Measurements from ENCODE around the gene CDC25A. TPM values are rescaled to one million over a fixed set of nuclear protein-coding genes. Genes with fewer than 3 reads are reported as not detected.

Gene CDC25A
- not detected for polyA plus RNA-seq

DNA sequence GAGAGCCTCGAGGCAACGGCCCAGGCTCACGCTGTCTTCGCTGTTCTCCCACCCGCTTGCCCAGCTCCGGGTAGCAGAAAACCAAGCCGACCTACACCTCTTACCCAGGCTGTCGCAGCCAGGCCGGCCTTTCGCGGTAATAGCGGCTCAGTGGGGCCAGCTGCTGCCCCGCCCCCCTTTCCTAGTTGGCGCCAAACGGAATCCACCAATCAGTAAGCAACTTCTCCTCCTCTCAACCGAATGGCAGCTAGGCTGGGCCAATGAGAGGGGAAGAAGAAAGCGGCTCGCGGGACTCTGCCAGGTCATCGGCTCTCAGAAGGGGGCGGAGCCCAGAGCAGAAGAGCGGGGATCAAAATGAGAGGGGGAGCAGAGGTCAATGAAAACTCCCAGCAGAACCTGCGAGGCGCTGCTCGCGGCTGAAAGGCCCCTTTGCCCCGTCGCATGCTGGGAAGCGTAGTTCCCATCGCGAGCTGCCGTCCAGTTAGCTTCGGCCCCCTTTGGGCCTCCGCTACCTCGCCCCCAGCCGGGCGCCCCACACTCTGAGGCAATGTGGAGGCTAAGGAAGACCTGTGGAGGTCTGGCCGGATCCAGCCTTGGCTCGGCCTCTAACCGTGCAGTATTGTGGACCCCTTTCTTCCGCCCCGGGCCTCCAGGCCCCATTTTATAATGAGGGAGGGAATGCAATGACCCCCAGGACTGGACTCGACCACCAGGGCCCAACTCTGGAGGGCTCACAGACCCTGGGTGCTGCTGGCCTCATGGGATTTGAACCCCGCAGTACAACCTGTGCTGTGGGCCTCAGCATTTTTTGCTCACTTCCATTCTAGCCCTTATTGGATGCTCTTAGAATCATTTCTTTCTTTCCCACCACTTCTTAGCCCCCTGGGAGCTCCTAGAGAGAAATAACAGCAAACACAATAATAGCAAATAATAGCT is at the start of gene CDC25A:
TSS of gene CDC25A (minus strand) at position 152 of the 936 bp plus-strand sequence. CDS start 470 bp downstream, outside the sequence.
- Mint-ChIP-seq H3K4me3 (peak within 1 kb of the TSS; percentile 89 to 99 (median 95)), H3K27me3 (peaks cover 10% of the 10 kb centered on the region), H3K4me1 (peaks cover 5 to 19% (median 12%) of the 10 kb centered on the region in 3 donors), H3K27ac (peak within 1 kb of the TSS; percentile 48 to 76 (median 64)), H3K9me3 (no peaks in the 10 kb centered on the region), H3K36me3 (no peaks in the 10 kb centered on the region)

DNA sequence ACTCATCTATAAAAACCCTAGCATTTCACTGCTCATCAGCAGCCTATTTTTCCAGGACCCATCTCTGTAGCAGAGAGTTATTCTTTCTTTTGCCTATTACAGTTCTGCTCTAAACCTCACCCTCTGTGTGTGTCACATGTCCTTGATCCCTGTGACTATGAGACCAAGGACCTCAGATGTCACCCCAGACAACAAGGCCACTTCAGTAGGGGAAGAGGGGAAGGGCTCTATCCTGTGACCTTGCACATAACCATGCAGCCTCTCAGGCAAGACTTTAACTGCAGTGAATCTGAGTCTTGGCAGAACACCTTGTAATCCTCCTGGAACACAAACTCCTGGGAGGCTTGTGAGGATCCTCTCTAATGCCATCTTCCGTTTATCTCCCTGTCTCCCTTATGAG is 48.3 kb upstream of the CDC25A start:
- Mint-ChIP-seq H3K4me3 (peak overlapping the region in 1 of 4 donors; percentile 75), H3K27ac (peak overlapping the region in 1 of 3 donors; percentile 13), H3K4me1 (peaks cover 16 to 26% (median 20%) of the 10 kb centered on the region in 3 donors), H3K27me3 (no peaks in the 10 kb centered on the region), H3K36me3 (no peaks in the 10 kb centered on the region), H3K9me3 (no peaks in the 10 kb centered on the region)

DNA sequence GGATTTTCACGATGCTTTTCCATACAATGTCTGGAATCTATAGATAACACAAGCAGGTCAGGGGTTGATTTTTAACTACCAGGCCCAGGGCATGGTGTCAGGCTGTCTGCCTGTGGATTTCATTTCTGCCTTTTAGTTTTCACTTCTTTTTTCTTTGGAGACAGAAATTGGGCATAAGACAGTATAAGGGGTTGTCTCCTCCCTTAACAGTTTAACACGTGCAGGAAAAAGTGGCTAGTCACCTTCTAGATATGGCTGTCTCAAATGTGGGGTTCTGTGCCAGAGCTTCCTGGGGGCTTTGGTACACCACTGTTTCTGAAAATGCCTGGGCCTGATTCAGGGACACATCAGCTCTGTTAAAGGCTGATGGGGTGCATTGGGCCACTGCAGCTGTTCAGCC is 45.3 kb upstream of the CDC25A start:
- Mint-ChIP-seq H3K36me3 (no peaks in the 10 kb centered on the region), H3K27ac (no peak overlapping the region), H3K4me1 (peaks cover 14 to 17% (median 16%) of the 10 kb centered on the region in 3 donors), H3K9me3 (no peaks in the 10 kb centered on the region), H3K4me3 (peak overlapping the region in 2 of 4 donors; percentile 41 to 57), H3K27me3 (no peaks in the 10 kb centered on the region)

DNA sequence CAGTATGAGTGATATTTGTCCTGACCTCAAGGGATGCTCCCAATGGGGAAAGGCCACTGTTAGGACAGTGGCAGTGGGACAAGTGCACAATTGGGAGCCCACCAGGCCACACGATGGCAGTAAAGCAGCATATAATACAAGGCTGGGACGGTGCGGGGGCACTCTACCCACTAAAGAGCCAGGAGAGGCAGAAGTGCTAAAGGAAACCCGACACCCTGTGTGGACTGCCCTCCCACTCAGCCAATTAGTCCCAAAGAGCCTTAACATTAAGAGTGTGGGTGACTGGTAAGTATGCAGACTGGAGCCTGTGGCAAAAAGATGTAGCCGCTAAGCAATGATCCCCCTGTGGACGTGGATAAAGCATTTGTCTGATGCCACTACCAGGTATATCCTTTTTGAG is 44.5 kb upstream of the CDC25A start:
- Mint-ChIP-seq H3K9me3 (no peaks in the 10 kb centered on the region), H3K36me3 (no peaks in the 10 kb centered on the region), H3K4me1 (peaks cover 14 to 21% (median 16%) of the 10 kb centered on the region in 3 donors), H3K27me3 (no peaks in the 10 kb centered on the region), H3K4me3 (peak overlapping the region in 2 of 4 donors; percentile 87), H3K27ac (peak overlapping the region in 1 of 3 donors; percentile 71)

DNA sequence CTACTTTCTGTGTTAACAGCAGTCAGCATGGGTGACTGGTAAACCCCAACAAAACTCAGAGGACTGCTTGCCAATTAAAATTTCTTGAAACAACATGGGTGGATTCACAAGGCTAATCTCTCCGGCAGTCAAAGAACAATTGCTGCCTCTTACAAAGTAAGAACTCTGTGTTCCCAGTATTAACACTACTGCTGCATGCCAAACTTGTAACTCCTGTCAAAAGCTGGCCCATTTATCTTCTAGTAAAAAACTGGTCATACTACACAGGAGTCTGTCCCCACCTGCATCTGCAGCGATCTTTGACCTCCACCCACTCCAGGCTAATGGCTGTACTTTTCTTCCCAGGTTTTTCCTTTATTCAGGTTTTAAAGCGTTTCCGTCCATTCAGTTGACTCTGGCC is 44.0 kb upstream of the CDC25A start:
- H3K27ac Mint-ChIP-seq: no peak overlapping the region
- no peaks in the 10 kb centered on the region for H3K9me3 Mint-ChIP-seq
- H3K4me1 Mint-ChIP-seq: peaks cover 16 to 24% (median 19%) of the 10 kb centered on the region in 3 donors
- H3K36me3 Mint-ChIP-seq: no peaks in the 10 kb centered on the region
- peak overlapping the region in 3 of 4 donors; percentile 8 to 87 (median 87) for H3K4me3 Mint-ChIP-seq
- no peaks in the 10 kb centered on the region for H3K27me3 Mint-ChIP-seq

DNA sequence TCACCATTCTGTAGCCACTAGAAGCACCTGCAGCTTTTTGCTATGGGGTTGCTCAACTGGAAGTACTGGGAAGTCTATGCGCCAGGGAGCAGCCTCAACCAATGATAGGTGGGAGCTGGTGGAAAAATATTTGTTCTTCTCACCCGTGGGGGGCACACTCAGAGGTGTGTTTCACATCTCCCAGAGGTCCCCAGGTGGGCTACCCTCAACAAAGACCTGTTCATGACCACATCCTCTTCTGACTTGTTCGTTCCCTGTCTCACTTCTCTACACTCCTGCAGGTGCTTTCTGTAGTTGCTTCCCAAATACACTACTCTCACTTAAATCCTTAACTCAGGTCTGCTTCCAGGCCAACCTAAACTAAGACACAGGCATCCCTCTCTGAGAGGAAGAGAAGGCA is 38.7 kb upstream of the CDC25A start:
- Mint-ChIP-seq H3K27ac (peak overlapping the region in 2 of 3 donors; percentile 31 to 88), H3K36me3 (no peaks in the 10 kb centered on the region), H3K27me3 (no peaks in the 10 kb centered on the region), H3K9me3 (no peaks in the 10 kb centered on the region), H3K4me1 (peaks cover 39 to 54% (median 46%) of the 10 kb centered on the region in 3 donors), H3K4me3 (peak overlapping the region in 3 of 4 donors; percentile 9 to 86 (median 74))

DNA sequence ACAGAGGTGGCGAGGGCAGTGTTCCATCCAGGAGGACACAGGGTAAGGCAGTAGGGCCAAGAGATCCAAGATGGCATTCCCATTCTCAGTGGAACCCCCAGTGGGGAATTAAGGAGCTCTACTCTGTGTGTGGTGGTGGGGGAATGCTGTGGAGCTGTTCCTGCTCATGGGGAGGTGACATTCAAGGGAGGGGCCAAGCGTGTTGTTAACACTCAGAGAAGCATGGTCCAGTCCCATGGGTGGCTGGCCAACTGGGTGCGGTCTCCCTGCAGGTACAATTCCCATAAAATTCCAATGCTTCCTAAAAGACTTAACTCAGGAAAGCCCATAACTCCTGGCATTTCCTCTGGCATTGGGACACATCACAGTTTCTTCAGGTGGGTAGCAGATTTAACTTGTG is 37.4 kb upstream of the CDC25A start:
- H3K4me1 Mint-ChIP-seq: peaks cover 42 to 56% (median 53%) of the 10 kb centered on the region in 3 donors
- no peaks in the 10 kb centered on the region for H3K36me3 Mint-ChIP-seq

DNA sequence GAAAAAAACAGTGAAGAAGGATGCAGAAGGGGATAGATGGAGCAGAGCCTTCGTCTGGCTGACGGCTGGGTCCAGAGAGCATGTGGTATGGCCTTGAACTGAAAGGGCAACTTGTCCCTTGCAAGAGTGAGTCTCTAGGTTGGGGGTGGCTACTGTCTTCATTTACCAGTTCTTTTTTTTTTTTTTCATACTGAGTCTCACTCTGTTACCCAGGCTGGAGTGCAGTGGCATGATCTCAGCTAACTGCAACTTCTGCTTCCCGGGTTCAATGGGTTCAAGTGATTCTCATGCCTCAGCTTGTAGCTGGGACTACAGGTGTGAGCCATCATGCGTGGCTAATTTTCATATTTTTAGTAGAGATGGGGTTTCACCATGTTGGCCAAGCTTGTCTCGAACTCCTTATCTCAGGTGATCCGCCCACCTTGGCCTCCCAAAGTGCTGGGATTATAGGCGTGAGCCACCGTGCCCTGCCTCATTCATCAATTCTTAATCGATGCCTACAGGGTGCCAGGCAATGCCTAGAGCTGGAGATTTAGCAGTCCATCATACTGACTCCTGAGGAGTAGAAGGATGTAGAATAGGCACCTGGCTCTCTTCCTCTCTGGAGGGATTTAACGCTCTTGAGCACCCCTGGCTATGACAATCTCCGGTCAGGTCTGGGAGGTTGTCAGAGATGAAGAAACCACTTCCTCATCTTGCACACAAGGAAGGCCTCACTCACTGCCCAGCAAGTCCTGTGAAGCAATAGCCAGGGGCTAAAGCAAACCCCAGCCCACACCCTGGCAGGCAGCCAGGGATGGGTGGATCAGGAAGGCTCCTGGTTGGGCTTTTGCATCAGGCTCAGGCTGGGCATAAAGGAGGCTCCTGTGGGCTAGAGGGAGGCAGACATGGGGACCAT is 34.6 kb upstream of the CDC25A start, which contains the start of gene CAMP:
TSS of gene CAMP (plus strand) at position 880 of the 898 bp plus-strand sequence. CDS start at position 897, 17 bp downstream.
- Mint-ChIP-seq H3K36me3 (no peaks in the 10 kb centered on the region), H3K4me1 (peaks cover 42 to 52% (median 51%) of the 10 kb centered on the region in 3 donors), H3K27ac (peak within 1 kb of the TSS; percentile 80 to 94 (median 82)), H3K9me3 (no peaks in the 10 kb centered on the region), H3K27me3 (no peaks in the 10 kb centered on the region), H3K4me3 (peak within 1 kb of the TSS; percentile 38 to 84 (median 74))

More for the DNA sequence above, 37.4 kb upstream of the CDC25A start:
- no peak overlapping the region for H3K4me3 Mint-ChIP-seq
- peak overlapping the region in 1 of 3 donors; percentile 17 for H3K27ac Mint-ChIP-seq
- no peaks in the 10 kb centered on the region for H3K9me3 Mint-ChIP-seq
- no peaks in the 10 kb centered on the region for H3K27me3 Mint-ChIP-seq

DNA sequence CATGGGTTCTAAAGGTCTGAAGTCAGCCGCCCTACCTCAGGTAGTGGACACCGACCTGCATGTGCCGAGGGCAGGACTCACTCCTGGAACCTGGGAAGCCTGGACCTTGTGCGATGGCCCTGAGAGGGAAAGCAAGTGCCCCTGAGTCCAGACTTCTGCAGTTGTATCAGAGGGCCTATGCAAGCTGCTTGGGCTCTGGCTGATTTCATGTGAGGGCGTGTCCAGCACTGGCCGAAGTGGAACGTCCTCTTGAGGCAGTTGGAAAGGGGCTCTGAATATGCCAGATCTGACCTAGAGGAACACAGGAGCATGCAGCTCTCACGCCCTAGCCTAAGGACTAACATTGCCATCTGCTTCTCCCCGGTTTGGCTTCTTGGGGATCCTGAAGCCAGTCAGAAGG is 32.5 kb upstream of the CDC25A start:
- H3K4me1 Mint-ChIP-seq: peaks cover 32 to 41% (median 40%) of the 10 kb centered on the region in 3 donors

DNA sequence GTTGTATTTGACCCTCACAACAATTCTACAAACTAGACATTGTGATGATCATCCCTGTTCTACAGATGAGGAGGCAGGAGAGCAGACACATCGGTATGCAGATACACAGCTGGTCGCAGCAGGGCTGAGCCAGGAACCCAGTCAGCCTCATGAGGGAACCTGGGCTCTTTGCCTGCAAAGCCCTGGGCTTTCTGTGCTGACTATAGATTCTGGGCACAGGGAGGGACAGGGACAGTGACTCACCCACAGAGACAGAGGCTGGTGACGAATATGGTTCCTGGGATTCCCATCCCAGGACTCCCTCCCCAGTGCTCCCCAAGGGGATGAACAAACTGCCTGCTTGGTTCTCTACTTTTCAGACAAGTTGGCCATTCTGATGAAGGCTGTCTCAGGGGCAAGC is 31.3 kb upstream of the CDC25A start:
- no peaks in the 10 kb centered on the region for H3K27me3 Mint-ChIP-seq
- H3K4me1 Mint-ChIP-seq: peaks cover 27 to 32% (median 31%) of the 10 kb centered on the region in 3 donors
- no peak overlapping the region for H3K27ac Mint-ChIP-seq
- no peaks in the 10 kb centered on the region for H3K9me3 Mint-ChIP-seq
- H3K4me3 Mint-ChIP-seq: peak overlapping the region in 1 of 4 donors; percentile 28
- H3K36me3 Mint-ChIP-seq: no peaks in the 10 kb centered on the region

More for the DNA sequence above, 32.5 kb upstream of the CDC25A start:
- H3K27me3 Mint-ChIP-seq: no peaks in the 10 kb centered on the region
- H3K9me3 Mint-ChIP-seq: no peaks in the 10 kb centered on the region
- no peaks in the 10 kb centered on the region for H3K36me3 Mint-ChIP-seq
- no peak overlapping the region for H3K4me3 Mint-ChIP-seq
- no peak overlapping the region for H3K27ac Mint-ChIP-seq

DNA sequence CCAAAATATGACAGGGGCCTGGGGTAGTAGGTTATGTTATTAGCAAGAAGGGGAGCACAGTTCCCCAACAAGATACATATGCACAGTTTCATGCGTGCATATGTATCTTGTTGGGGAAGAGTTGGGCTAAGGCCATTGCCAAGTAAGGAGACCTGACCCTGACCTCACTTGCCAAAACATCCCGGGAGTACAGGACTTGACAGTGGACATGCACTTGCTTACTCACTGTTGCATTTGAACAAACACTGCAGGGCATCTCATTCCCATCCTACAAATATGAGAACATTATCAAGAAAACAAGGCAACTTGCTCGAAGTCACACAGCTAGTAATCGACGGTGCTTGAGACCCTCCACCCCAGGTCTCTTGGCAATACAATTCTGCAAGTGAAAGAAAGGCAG is 30.3 kb upstream of the CDC25A start:
- H3K4me3 Mint-ChIP-seq: no peak overlapping the region
- no peaks in the 10 kb centered on the region for H3K27me3 Mint-ChIP-seq
- peaks cover 17 to 23% (median 21%) of the 10 kb centered on the region in 3 donors for H3K4me1 Mint-ChIP-seq
- no peaks in the 10 kb centered on the region for H3K36me3 Mint-ChIP-seq
- no peaks in the 10 kb centered on the region for H3K9me3 Mint-ChIP-seq
- H3K27ac Mint-ChIP-seq: no peak overlapping the region

DNA sequence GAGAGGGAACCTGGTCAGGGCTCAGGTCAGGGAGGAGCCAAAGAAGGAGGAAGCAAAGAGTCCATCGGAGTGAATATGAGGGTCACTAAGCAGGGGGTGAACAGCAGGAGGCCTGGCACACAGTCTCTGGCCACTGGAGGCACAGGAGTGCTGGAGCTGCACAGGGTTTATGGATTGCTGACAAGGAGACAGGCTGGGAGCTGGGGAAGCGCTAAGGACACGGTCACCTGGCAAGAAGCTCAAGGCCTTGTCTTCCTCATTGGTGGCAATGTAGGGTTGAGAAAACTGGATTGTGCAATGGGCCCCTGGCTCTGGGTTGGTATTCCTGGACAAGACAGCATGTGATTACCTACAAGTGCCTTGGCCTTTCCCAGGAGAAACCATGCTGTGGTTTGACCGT is 29.2 kb upstream of the CDC25A start:
- Mint-ChIP-seq H3K4me1 (peaks cover 8 to 15% (median 11%) of the 10 kb centered on the region in 3 donors), H3K36me3 (no peaks in the 10 kb centered on the region), H3K27ac (no peak overlapping the region), H3K27me3 (no peaks in the 10 kb centered on the region), H3K4me3 (no peak overlapping the region), H3K9me3 (no peaks in the 10 kb centered on the region)

DNA sequence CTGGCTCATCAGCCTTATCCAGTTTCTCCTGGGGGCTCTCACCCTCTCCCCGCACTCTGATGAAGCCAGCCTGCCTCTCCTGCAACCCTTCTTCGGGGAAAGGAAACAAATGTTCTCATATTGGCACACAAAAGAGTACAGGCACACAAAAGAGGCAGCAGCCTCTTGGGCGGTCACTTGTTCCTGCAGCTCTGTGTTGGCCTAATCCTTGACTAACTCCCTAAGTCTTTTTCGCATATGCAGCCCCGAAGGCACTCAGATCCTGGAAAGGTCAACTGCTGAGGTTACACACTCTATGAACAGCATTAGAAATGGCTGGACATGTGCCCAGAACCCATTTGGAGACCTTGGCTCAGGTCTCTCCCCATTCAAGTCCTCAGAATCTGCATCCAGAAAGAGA is 27.7 kb upstream of the CDC25A start:
- Mint-ChIP-seq H3K36me3 (no peaks in the 10 kb centered on the region), H3K27ac (peak overlapping the region in 1 of 3 donors; percentile 82), H3K4me1 (peaks cover 0 to 3% (median 0%) of the 10 kb centered on the region in 3 donors), H3K27me3 (no peaks in the 10 kb centered on the region), H3K9me3 (no peaks in the 10 kb centered on the region), H3K4me3 (no peak overlapping the region)

DNA sequence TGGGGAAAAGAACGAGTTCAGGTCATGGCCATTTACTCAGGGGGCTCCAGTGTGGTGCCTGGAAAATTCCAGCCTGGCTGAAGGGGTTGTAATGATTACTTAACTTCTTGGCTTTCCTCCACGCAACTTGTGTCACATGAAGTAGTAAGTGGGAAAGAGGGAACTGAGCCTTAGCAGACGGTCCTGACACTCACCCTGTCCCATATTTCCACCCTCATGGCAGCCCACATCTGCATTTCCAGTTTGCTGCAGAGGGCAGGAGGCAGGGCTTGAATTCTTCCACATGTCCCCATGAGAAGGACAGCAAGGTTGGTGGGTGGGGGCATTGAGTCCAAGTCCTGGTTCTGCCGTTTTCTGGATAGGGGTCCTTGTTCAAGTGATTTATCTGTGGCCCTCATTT is 27.2 kb upstream of the CDC25A start:
- no peaks in the 10 kb centered on the region for H3K36me3 Mint-ChIP-seq
- H3K27ac Mint-ChIP-seq: peak overlapping the region in 1 of 3 donors; percentile 82
- peaks cover 0 to under 1% (median 0%) of the 10 kb centered on the region in 3 donors for H3K4me1 Mint-ChIP-seq
- H3K9me3 Mint-ChIP-seq: no peaks in the 10 kb centered on the region
- no peaks in the 10 kb centered on the region for H3K27me3 Mint-ChIP-seq
- no peak overlapping the region for H3K4me3 Mint-ChIP-seq

Measured in IgD-negative memory B cell (primary cell).